Endothelial cell (in vitro differentiated cells): ENCODE measurements around the gene SCO2. TPM values are rescaled to one million over a fixed set of nuclear protein-coding genes. Genes with fewer than 3 reads are reported as not detected.
"Not testable (repeated sequence)": the region's sequence is repeated elsewhere in the genome, so short reads cannot be mapped to it uniquely, and the experiment has no call there.

Source experiments
- DNase-seq: peaks from one replicate; pipeline ENCODE4 v3.0.0; 2021; ENCODE audit warnings: low spot score
- H3K27ac Mint-ChIP-seq: one replicate; pipeline ENCODE4 v1.8.0; 2021; ENCODE audit warnings: mixed read lengths, inconsistent platforms; ENCODE audit not compliant: unreplicated experiment
- H3K27me3 Mint-ChIP-seq: one replicate; pipeline ENCODE4 v1.8.0; 2021; ENCODE audit warnings: mild to moderate bottlenecking, moderate library complexity, mixed read lengths, inconsistent platforms; ENCODE audit not compliant: unreplicated experiment
- H3K36me3 Mint-ChIP-seq: one replicate; pipeline ENCODE4 v1.8.0; 2021; ENCODE audit warnings: mild to moderate bottlenecking, low read depth, mixed read lengths, inconsistent platforms; ENCODE audit not compliant: unreplicated experiment
- H3K4me1 Mint-ChIP-seq: one replicate; pipeline ENCODE4 v1.8.0; 2021; ENCODE audit warnings: mild to moderate bottlenecking, mixed read lengths, inconsistent platforms; ENCODE audit not compliant: unreplicated experiment
- H3K4me3 Mint-ChIP-seq: one replicate; pipeline ENCODE4 v1.8.0; 2021; ENCODE audit warnings: mild to moderate bottlenecking, mixed read lengths, inconsistent platforms; ENCODE audit not compliant: unreplicated experiment
- H3K9me3 Mint-ChIP-seq: one replicate; pipeline ENCODE4 v1.8.0; 2021; ENCODE audit warnings: mixed read lengths, inconsistent platforms; ENCODE audit not compliant: unreplicated experiment
- CTCF ChIP-seq: fragments of 200-600 bp; sonication (generic); IDR thresholded peaks from one replicate; pipeline ENCODE4 v1.5.0; 2021; ENCODE audit warnings: antibody characterized with exemption; ENCODE audit not compliant: unreplicated experiment
- total RNA-seq: library from RNA; stranded (reverse); fragmentation: NEBNext Ultra II Directional; extraction: Animal tissue kit (Norgen Biotek cat#: 25700); gene quantifications from one replicate; pipeline ENCODE4 v1.2.1, GENCODE V29; 2021; ENCODE audit not compliant: unreplicated experiment

The SCO2 gene
- total RNA-seq, 1 donor from 2014 or later, result 1.1 TPM

GRCh38 chr22:50521710-50522109, 3.7 kb downstream of the SCO2 start:
- Mint-ChIP-seq H3K27ac (no peak overlapping the region), H3K4me3 (no peak overlapping the region), H3K4me1 (peaks cover 6% of the 10 kb centered on the region), H3K9me3 (no peaks in the 10 kb centered on the region), H3K27me3 (peaks cover 10% of the 10 kb centered on the region), H3K36me3 (peaks cover 18% of the 10 kb centered on the region)
- TF ChIP-seq CTCF, result no peak
- DNase-seq, result no peak

- peaks cover 10% of the 10 kb centered on the region for H3K27me3 Mint-ChIP-seq
- H3K4me1 Mint-ChIP-seq, result peaks cover 6% of the 10 kb centered on the region
- no peak for TF ChIP-seq CTCF
- H3K27ac Mint-ChIP-seq, result no peak overlapping the region
- H3K9me3 Mint-ChIP-seq, result no peaks in the 10 kb centered on the region
- DNase-seq, result no peak
- no peak overlapping the region for H3K4me3 Mint-ChIP-seq
- peaks cover 18% of the 10 kb centered on the region for H3K36me3 Mint-ChIP-seq
These were observed 4.5 kb downstream of the SCO2 start for GRCh38 chr22:50520826-50521453.

- not testable (repeated sequence) for H3K9me3 Mint-ChIP-seq, H3K27ac Mint-ChIP-seq, H3K4me1 Mint-ChIP-seq, H3K27me3 Mint-ChIP-seq, H3K4me3 Mint-ChIP-seq, DNase-seq
- H3K36me3 Mint-ChIP-seq, result peaks cover 18% of the 10 kb centered on the region
These were observed 5.2 kb downstream of the SCO2 start for GRCh38 chr22:50520184-50520583.

- H3K4me1 Mint-ChIP-seq, result peaks cover 2% of the 10 kb centered on the region
- no peaks in the 10 kb centered on the region for H3K9me3 Mint-ChIP-seq
- no peak overlapping the region for H3K4me3 Mint-ChIP-seq
- DNase-seq, result no peak
- no peak overlapping the region for H3K27ac Mint-ChIP-seq
- H3K36me3 Mint-ChIP-seq, result peaks cover 17% of the 10 kb centered on the region
- peaks cover 7% of the 10 kb centered on the region for H3K27me3 Mint-ChIP-seq
- TF ChIP-seq CTCF, result no peak
These were observed 6.2 kb downstream of the SCO2 start for GRCh38 chr22:50519151-50519550.

- Mint-ChIP-seq H3K27me3 (peaks cover 10% of the 10 kb centered on the region), H3K4me1 (peaks cover 2% of the 10 kb centered on the region), H3K4me3 (no peak overlapping the region), H3K36me3 (peaks cover 17% of the 10 kb centered on the region), H3K9me3 (no peaks in the 10 kb centered on the region), H3K27ac (no peak overlapping the region)
- DNase-seq, result no peak
- no peak for TF ChIP-seq CTCF
These were observed 6.8 kb downstream of the SCO2 start for GRCh38 chr22:50518606-50519005.
